Measurements from ENCODE around the gene AKNA.
"Not testable (repeated sequence)": the region's sequence is repeated elsewhere in the genome, so short reads cannot be mapped to it uniquely, and the experiment has no call there.

DNA sequence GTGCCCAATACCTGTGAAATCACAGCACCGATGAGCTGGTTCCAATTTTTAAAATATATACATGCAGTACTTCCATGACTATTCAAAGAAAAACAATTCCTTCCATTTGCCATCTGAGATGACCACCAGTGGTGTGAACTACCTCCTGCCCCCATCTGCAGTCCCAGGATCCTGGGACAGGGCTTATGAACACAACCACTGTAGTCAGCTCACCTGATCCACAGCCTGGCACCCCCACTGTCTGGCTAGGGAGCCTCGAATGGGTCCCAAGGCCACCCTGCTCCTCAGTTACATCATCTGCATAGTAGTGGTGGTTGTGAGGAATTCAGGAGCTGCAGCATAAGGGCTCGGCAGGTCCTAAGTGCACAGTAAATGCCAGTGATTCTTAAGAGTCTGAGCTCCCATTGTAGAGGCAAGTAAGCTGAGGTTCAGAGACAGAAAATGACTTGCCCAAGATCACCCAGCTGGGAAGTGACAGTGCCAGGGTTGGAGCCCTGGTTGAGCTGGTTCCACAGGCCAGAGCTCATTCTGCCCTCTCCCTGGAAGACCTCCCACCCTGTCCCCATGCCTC, 62.0 kb downstream of the AKNA start:
- not testable (repeated sequence) for TF ChIP-seq POLR2A, POLR2AphosphoS5 (IDR thresholded peaks at IDR 0.05)
- TF ChIP-seq, protein P1, sequence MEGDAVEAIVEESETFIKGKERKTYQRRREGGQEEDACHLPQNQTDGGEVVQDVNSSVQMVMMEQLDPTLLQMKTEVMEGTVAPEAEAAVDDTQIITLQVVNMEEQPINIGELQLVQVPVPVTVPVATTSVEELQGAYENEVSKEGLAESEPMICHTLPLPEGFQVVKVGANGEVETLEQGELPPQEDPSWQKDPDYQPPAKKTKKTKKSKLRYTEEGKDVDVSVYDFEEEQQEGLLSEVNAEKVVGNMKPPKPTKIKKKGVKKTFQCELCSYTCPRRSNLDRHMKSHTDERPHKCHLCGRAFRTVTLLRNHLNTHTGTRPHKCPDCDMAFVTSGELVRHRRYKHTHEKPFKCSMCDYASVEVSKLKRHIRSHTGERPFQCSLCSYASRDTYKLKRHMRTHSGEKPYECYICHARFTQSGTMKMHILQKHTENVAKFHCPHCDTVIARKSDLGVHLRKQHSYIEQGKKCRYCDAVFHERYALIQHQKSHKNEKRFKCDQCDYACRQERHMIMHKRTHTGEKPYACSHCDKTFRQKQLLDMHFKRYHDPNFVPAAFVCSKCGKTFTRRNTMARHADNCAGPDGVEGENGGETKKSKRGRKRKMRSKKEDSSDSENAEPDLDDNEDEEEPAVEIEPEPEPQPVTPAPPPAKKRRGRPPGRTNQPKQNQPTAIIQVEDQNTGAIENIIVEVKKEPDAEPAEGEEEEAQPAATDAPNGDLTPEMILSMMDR (IDR thresholded peaks at IDR 0.05) = not testable (repeated sequence)
